SHP77 treated with DMSO at 0.1 percent for 48 hours (cell line): ENCODE data around the gene LCLAT1.

Experiments
- DNase-seq: peaks from one replicate; lab custom pipeline; 2025; lab: John Stamatoyannopoulos, UW

LCLAT1 gene

DNA sequence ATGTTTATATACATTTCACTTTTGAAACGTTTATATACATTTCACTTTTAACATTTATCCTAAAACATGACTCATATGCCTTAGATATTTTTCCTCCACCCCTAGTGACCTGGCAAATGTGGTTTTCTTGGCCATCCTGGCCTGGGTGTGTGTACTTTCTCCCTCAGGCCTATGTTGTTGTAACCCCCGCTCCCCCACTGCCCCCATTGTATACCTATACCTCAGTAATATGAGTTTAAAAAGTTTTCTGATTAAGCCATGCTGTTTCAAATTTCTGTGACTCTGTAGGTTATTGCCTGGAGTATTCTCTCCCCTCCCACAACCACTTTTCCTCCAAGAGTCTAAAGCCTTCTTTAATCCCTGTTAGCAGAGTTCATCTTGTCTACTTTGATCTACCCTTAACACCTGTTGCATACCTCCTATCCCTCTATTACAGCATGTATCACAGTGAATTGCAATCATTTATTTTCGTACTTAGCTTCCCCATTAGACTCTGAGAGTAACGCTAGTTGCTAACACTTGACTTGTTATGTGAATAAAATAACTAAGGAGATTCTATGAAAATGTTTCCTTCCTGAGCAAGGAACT lies 67.9 kb downstream of the LCLAT1 start:
- DNase-seq = no peak

- no peak for DNase-seq
Observed at GRCh38 chr2:30516166-30516565, 69.1 kb downstream of the LCLAT1 start.

DNA sequence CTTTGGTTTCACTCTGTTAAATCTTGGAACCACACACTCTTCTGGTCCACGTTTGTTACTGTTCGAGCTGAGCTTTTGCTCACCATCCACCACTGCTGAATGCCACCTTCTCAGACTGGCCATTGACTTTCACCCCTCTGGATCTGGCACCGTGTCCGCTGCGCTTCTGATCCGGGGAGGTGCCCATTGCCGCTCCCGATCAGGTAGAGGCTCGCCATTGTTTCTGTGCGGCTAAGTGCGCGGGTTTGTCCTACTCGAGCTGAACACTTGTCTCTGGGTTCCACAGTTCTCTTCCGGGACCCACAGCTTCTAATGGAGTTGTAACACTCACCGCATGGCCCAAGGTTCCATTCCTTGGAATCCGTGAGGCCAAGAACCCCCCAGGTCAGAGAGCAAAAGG lies 72.8 kb downstream of the LCLAT1 start:
- DNase-seq = no peak

- no peak for DNase-seq
Observed at GRCh38 chr2:30522421-30522820, 75.4 kb downstream of the LCLAT1 start.

- no peak for DNase-seq
Observed at GRCh38 chr2:30527411-30527810, 80.4 kb downstream of the LCLAT1 start.

DNA sequence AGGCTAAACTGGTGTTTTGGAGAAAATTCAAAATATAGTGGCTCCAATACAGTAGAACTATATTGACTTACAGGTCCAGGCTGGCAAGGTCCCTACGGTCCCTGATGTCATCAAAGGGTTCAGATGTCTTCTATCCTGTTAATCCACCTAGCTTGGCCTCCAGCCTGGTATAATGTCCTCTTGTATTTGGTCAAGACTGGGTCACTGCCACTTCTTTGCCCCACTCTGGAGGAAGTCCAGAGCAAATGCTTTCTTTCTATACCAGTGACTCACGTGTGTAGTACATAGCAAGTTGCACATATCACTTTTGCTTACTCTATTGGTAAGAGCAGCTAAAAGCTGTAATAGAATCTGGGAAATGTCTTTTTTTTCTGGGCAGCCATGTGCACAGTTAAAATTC lies 80.8 kb downstream of the LCLAT1 start:
- DNase-seq = no peak

GRCh38 chr2:30530346-30530745 lies 83.3 kb downstream of the LCLAT1 start:
- DNase-seq = no peak

DNA sequence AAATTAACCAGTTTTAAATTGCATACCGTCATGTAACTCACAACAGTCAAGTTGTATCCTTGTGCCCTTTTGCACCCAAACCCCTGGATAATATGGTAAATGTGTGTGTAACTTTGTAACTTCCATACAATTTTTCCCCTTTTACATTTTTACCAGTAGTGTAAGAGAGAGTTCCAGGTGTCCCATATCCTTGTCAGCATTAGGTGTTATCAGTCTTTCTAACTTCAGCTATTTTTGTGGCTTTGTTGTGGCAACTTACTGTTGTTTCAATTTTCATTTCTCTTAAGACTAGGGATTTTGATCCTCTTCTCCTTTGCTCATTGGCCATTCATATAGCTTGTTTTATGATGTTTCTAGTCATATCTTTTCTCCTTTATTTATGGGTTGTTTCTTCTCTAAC lies 94.6 kb downstream of the LCLAT1 start:
- DNase-seq = no peak

GRCh38 chr2:30545875-30546274 lies 98.8 kb downstream of the LCLAT1 start:
- no peak for DNase-seq

DNA sequence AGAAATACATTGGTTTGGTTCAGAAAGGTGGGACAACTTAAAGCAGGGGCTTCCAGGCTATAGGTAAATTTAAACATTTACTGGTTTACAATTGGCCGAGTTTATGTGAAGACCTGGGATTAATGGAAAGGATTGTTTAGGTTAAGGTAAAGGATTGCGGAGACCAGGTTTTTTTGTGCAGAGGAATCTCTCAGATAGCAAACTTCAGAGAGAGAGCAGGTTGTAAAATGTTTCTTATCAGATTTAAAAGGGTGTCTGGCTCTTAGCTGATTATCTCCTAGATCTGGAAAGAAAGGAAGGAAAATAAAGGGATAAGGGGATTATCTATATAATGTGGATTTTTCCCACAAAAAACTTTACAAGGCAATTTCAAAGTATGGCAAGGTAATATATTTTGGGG lies 101.3 kb downstream of the LCLAT1 start:
- no peak for DNase-seq

DNA sequence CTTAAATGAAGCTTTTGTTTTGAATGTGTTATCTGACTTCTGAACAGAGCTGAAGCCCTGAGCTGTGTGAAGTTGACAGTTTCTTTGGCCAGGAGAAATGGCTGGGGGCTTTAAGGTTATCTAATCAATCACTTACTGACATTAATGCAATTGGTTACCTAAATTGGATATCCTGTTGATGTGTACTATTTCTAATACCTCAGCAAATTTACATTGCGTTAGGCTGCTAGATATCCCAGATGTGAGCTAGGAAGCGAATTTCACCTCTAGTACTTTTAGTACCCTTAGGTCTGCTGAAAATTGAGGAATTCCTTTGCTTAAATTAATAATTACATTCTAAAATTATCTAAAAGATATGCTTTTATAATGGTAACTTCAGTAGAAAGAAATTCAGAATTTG lies 102.0 kb downstream of the LCLAT1 start:
- no peak for DNase-seq

- no peak for DNase-seq
Observed at GRCh38 chr2:30559544-30560275, 112.7 kb downstream of the LCLAT1 start.

GRCh38 chr2:30561349-30561748 lies 114.3 kb downstream of the LCLAT1 start:
- no peak for DNase-seq

DNA sequence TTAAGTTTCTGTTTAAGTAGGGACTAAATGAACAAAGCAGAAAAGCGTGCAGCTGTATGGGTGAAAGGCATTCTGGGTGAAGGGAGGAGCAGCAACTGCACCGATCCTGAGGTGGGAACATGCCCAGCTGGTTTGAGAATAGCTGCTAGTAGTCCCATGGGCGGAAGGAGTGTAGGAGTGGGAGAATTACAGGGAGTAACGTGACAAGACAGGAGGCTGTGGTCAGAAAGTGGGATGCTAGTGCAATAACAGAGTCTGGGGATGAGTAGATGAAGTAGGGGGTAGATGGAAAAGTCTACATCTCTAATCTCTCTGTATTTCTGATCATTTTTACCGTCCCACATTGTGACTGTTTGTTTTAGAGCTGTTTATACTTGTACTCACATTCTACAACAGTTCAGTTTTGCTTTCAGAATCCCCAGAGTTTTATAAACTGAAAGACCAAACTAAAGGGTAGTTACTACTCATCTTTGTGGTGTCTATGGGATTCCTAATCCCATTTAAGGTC lies 118.9 kb downstream of the LCLAT1 start:
- no peak for DNase-seq

GRCh38 chr2:30566631-30567030 lies 119.6 kb downstream of the LCLAT1 start:
- DNase-seq = no peak

DNA sequence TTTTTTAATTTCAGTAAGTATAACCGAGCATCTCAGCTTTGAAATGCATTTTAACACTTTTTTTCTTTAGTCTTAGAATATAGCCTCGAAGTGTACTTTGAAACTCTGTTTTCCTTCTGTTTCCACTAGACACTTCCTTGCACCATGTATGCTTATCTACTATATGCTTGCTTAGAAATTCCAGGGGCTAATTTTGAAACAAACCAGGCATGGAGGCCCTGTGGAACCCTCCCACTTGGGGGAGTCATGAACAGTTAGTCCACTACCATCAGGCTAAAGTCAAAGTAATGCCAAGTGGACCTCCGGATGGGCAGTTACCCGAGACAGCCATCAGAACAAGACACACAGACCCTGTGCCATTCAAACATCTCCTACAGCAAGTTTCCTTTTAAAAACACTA lies 120.3 kb downstream of the LCLAT1 start:
- no peak for DNase-seq

- no peak for DNase-seq
Observed at GRCh38 chr2:30569946-30570345, 122.9 kb downstream of the LCLAT1 start.

GRCh38 chr2:30577151-30577550 lies 130.1 kb downstream of the LCLAT1 start:
- DNase-seq = no peak

DNA sequence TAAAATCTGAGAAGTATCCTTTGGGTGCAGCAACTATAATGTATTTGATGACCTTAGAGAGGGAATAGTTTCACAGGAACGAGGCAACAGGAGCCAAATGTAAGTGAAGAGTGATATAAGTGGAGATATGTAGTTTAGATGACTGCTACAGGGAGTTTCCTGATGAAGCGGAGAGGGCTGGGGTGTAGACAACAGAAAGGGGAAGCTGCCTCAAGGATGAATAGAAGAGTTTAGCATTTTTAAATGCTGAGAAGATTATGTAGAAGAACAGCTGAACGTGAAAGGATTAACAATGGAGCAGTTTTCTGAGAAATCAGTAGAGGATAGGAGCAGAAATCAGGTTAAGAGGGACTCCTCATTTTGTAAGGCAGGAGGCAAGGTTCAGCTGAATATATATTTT lies 133.3 kb downstream of the LCLAT1 start:
- DNase-seq = no peak

DNA sequence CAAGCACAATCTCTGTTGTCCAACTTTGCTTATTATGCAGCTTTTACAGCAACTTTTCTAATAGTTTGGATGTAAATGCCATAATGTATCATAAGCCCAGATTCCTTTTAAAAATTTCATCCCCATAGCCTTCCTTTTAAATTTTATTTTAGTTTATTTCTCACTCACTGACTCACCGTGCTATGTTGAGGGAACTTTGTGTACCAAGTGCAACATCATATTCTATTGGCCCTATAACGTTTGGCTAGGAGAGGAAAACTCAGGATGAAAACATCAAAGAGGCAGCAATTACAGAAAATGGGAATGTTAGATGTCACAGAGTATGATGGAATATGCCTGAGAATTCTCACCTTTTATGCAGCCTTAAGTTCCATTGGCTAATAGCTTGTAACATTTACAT lies 135.5 kb downstream of the LCLAT1 start:
- DNase-seq = no peak

- no peak for DNase-seq
Observed at GRCh38 chr2:30583204-30583749, 136.2 kb downstream of the LCLAT1 start.

- no peak for DNase-seq
Observed at GRCh38 chr2:30584116-30584515, 137.1 kb downstream of the LCLAT1 start.

GRCh38 chr2:30588994-30589393 lies 141.9 kb downstream of the LCLAT1 start:
- DNase-seq = no peak

DNA sequence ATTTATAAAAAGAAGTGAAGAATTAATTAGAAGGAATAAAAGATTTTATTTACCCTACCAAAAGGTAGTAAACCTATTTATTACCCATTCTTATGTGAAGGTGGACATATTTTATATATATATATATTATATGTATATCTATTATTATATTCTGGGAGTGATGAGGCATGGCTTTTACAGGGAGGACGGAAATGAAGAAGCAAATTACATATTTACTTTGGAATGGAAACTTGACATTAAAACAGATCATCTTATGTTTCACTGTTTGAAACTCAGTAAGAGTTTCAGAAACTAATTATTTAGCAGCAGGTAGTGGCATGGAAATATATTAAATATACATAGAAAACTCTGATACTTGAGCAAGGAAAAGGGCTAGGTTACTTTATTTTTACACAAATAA lies 143.4 kb downstream of the LCLAT1 start:
- no peak for DNase-seq
